Measurements from ENCODE around the gene NOL6.
"Not testable (repeated sequence)": the region's sequence is repeated elsewhere in the genome, so short reads cannot be mapped to it uniquely, and the experiment has no call there.

NOL6 gene

GRCh38 chr9:33472171-33472880 lies 1.4 kb downstream of the NOL6 start:
- no peak for DNase-seq

- DNase-seq = no peak
These were observed 2.4 kb downstream of the NOL6 start for GRCh38 chr9:33471361-33471760.

GRCh38 chr9:33469891-33470290 lies 3.8 kb downstream of the NOL6 start:
- no peak for DNase-seq

GRCh38 chr9:33468797-33469621 lies 4.7 kb downstream of the NOL6 start:
- no peak for DNase-seq

- DNase-seq = no peak
These were observed 5.5 kb downstream of the NOL6 start for GRCh38 chr9:33468215-33468730.

- no peak for DNase-seq
These were observed 6.2 kb downstream of the NOL6 start for GRCh38 chr9:33467526-33467925.

- DNase-seq = no peak
These were observed 6.9 kb downstream of the NOL6 start for GRCh38 chr9:33466565-33467495.

GRCh38 chr9:33465596-33466564 lies 7.8 kb downstream of the NOL6 start:
- no peak for DNase-seq

GRCh38 chr9:33465096-33465495 lies 8.6 kb downstream of the NOL6 start:
- no peak for DNase-seq

GRCh38 chr9:33464045-33464636 lies 9.6 kb downstream of the NOL6 start:
- no peak for DNase-seq

- DNase-seq = no peak
These were observed 10.6 kb downstream of the NOL6 start for GRCh38 chr9:33463151-33463550.

- no peak for DNase-seq
These were observed 12.2 kb downstream of the NOL6 start for GRCh38 chr9:33461492-33461891.

- no peak for DNase-seq
These were observed 12.9 kb downstream of the NOL6 start for GRCh38 chr9:33460854-33461253.

GRCh38 chr9:33459115-33459514 lies 14.6 kb downstream of the NOL6 start:
- no peak for DNase-seq

- no peak for DNase-seq
These were observed 15.3 kb downstream of the NOL6 start for GRCh38 chr9:33458444-33458843.

- DNase-seq = no peak
These were observed 17.8 kb downstream of the NOL6 start for GRCh38 chr9:33455945-33456344.

- not testable (repeated sequence) for DNase-seq
These were observed 18.3 kb downstream of the NOL6 start for GRCh38 chr9:33455456-33455855.

GRCh38 chr9:33454661-33455026 lies 19.1 kb downstream of the NOL6 start:
- DNase-seq = not testable (repeated sequence)

GRCh38 chr9:33453999-33454660 lies 19.6 kb downstream of the NOL6 start:
- DNase-seq = no peak

- no peak for DNase-seq
These were observed 20.4 kb downstream of the NOL6 start for GRCh38 chr9:33453286-33453860.
